IPS-18a (cell line): Measurements from ENCODE around the gene DOCK2.
A peak's percentile ranks its signal among the peaks of the same experiment; 100 is the strongest.

ENCODE experiments used
- H3K27ac ChIP-seq: one replicate; pipeline ENCODE4 v1.5.1; 2013; ENCODE audit warnings: low read length
- H3K27me3 ChIP-seq: one replicate; pipeline ENCODE4 v1.6.1; 2013; ENCODE audit warnings: mild to moderate bottlenecking, low read length; ENCODE audit not compliant: control insufficient read depth, insufficient read depth
- H3K36me3 ChIP-seq: one replicate; pipeline ENCODE4 v1.6.1; 2013; ENCODE audit warnings: low read depth, low read length; ENCODE audit not compliant: control insufficient read depth
- H3K4me1 ChIP-seq: one replicate; pipeline ENCODE4 v1.6.1; 2013; ENCODE audit warnings: low read depth, low read length; ENCODE audit not compliant: control insufficient read depth
- H3K4me3 ChIP-seq: one replicate; pipeline ENCODE4 v1.5.1; 2013; ENCODE audit warnings: low read length
- H3K9ac ChIP-seq: one replicate; pipeline ENCODE4 v1.6.1; 2013; ENCODE audit warnings: mild to moderate bottlenecking, low read length, moderate library complexity
- H3K9me3 ChIP-seq: one replicate; pipeline ENCODE4 v1.6.1; 2013; ENCODE audit warnings: low read depth, low read length; ENCODE audit not compliant: control insufficient read depth

The DOCK2 gene

DNA sequence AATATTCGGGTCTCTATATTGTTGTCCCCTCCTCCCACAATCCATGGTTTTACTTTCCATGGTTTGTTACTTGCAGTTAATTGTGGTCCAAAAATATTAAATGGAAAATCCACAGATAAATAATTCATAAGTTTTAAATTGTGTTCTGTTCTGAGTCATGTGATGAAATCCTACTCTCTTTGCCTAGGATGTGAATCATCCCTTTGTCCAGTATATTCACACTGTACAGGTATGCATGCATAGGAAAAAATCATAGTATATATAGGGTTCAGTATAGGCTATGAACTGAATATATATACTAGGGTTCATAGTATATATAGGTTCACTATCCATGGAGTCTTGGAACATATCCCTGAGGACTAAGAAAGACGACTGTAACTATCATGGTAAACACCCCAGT lies 323.6 kb downstream of the DOCK2 start:
- H3K4me1 ChIP-seq = peaks cover 5% of the 10 kb centered on the region
- H3K27me3 ChIP-seq = no peaks in the 10 kb centered on the region
- H3K9ac ChIP-seq = no peak overlapping the region
- H3K4me3 ChIP-seq = no peak overlapping the region
- H3K27ac ChIP-seq = no peak overlapping the region
- no peaks in the 10 kb centered on the region for H3K36me3 ChIP-seq
- no peaks in the 10 kb centered on the region for H3K9me3 ChIP-seq

DNA sequence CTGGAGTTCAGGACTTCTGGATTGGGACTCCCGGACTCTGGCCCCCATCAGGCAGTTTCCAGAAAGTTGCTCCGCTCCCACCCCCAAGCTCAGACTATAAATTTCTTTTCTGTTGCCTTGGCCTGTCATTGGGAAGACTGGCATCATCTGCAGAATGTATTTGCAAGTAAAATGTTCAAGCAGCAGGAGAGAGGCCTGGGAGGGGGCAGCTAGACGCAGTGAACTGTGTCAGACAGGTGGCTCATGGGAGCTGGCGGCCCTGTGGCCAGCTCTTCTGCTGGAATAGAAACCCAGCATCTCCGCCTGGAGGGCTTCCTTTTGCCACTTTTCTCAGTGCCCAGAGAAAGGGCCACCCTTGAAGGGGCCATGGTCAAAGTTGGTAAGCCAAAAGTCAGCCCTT lies 327.2 kb downstream of the DOCK2 start:
- Histone ChIP-seq H3K9ac (no peak overlapping the region), H3K4me3 (no peak overlapping the region), H3K36me3 (no peaks in the 10 kb centered on the region), H3K4me1 (peaks cover 5% of the 10 kb centered on the region), H3K9me3 (no peaks in the 10 kb centered on the region), H3K27ac (no peak overlapping the region), H3K27me3 (no peaks in the 10 kb centered on the region)

DNA sequence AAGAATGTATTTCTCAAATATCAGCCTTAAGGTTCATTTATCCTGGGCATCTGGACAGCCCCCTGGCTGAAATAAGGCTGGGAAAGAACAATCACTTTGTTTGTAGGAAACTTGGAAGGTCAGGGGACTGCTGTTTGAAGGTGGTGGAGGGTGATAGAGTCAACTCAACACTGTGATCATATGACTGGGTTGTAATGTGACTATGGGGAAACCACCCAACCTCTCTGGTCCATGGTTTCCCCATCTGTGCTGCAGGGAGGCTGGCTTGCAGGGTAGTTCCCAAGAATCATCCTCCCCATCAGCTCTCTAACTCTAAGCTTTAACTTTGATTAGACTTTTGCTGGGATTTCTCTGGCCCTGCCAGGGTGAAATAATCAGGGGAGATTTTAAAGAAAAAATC lies 333.3 kb downstream of the DOCK2 start:
- no peaks in the 10 kb centered on the region for H3K36me3 ChIP-seq
- no peak overlapping the region for H3K27ac ChIP-seq
- no peak overlapping the region for H3K4me3 ChIP-seq
- H3K9ac ChIP-seq = no peak overlapping the region
- H3K27me3 ChIP-seq = no peaks in the 10 kb centered on the region
- H3K9me3 ChIP-seq = no peaks in the 10 kb centered on the region
- H3K4me1 ChIP-seq = peaks cover 9% of the 10 kb centered on the region

DNA sequence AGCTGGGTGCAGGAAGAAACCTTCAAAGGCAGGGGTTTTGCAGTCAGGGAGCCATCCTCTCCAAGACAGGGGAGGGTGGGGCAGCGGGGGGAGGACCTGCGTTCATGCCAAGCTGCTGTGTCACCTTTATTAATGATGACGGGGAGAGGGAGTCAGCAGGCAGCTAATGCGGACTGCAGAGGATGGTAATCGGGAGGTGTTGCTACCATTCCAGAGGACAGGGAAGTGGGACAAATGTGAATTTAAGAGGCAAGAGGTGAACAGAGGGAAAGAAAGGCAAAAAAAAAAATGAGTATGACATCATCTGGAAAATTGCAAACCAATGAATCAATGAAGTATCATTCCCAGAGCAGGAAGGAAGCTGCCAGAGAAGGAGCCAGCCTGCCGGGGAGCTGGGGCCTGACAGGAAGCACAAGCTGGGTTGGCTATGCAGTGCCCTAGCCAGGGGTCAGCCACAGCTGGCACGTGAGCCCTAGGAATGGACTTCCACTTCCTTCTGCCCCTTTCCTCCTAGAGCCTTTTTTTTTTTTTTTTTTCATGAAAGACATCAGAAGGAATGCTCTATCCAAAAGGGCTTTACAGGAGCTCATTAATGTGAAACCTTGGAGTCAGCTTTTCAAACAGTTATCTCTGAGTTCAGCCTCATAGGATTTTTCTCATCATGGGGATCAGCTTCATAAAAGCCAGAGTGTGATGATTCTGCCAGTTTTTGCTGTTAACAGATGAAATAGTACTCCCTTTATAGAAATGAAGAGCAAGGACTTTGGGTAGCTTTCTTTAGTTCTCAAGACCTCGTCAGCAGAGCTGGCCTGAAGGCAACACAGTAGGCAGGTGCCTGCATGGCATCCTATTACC lies 334.1 kb downstream of the DOCK2 start:
- H3K4me3 ChIP-seq = no peak overlapping the region
- H3K4me1 ChIP-seq = peaks cover 9% of the 10 kb centered on the region
- H3K36me3 ChIP-seq = no peaks in the 10 kb centered on the region
- no peak overlapping the region for H3K27ac ChIP-seq
- no peaks in the 10 kb centered on the region for H3K27me3 ChIP-seq
- no peaks in the 10 kb centered on the region for H3K9me3 ChIP-seq
- no peak overlapping the region for H3K9ac ChIP-seq

DNA sequence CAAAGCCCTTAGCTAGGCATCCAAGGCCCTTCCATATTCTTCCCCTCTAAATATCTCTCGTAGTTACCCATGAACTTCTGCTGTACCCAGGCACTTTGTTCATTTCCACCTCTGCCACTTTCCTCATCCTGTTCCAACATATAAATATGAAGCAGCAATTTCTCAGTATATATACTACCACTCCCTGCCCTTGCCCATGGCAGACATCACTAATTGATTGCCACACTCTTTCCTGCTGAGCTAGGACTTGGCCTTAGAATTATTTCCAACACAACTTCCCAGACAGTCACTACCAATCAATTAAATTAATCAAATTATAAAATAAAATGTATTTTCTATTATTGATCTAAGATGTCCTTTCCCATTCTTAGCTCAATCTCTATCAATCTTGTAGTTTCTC lies 334.7 kb downstream of the DOCK2 start:
- no peaks in the 10 kb centered on the region for H3K36me3 ChIP-seq
- peaks cover 12% of the 10 kb centered on the region for H3K4me1 ChIP-seq
- H3K27ac ChIP-seq = no peak overlapping the region
- H3K9me3 ChIP-seq = no peaks in the 10 kb centered on the region
- no peak overlapping the region for H3K4me3 ChIP-seq
- no peak overlapping the region for H3K9ac ChIP-seq
- peaks cover 3% of the 10 kb centered on the region for H3K27me3 ChIP-seq

DNA sequence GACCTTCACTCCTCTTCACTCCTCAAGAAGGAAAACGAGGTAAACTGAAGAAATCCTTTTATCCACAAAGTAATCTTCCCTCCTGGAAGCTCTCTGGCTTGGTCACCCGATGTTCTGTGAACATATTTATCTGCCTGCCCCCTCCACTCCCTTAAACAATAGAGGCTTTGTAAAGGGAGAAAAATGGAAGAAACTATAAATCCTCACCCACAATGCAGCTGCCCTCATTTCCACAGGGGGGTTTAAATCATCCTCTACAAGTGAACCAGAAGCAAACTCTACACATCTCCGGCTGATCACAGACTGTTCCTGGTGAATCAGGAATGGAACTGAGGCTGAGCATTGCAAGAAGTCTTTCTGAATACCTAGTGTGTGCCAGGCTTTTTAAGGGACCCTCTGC lies 336.0 kb downstream of the DOCK2 start:
- Histone ChIP-seq H3K27ac (no peak overlapping the region), H3K9me3 (no peaks in the 10 kb centered on the region), H3K4me3 (no peak overlapping the region), H3K36me3 (no peaks in the 10 kb centered on the region), H3K4me1 (peaks cover 25% of the 10 kb centered on the region), H3K9ac (no peak overlapping the region), H3K27me3 (peaks cover 16% of the 10 kb centered on the region)

DNA sequence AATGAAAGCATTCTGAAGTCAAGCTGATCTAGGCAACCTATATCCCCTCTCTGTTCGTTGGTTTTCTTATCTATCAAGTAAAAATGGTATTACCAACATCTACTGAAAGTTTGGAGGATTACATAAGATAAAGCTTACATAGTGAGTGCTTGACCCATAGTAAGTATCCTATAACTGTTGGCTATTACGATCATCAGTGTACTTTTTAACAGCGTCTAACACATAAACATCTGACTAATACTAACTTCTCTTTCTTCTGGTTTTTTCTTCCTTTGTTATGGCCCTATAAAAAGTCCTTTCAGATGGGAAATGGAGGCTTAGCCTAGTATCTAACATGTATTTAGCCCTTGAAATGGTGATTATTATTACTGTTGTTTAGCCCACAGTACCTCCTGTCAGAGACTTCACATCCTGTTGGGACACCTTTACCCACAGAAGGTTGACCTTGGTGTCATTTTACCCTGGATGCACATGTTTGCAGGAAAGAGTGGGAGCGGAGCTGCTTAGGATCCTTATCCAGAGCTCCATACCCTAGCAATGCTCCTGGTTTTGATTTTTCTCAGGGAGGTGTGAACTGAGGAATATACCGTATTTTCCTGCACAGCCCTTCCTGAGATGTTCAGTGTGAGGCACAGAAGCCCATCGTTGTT lies 337.2 kb downstream of the DOCK2 start:
- peaks cover 27% of the 10 kb centered on the region for H3K27me3 ChIP-seq
- H3K9me3 ChIP-seq = no peaks in the 10 kb centered on the region
- H3K9ac ChIP-seq = no peak overlapping the region
- H3K36me3 ChIP-seq = no peaks in the 10 kb centered on the region
- H3K27ac ChIP-seq = no peak overlapping the region
- H3K4me1 ChIP-seq = peaks cover 34% of the 10 kb centered on the region
- H3K4me3 ChIP-seq = no peak overlapping the region

DNA sequence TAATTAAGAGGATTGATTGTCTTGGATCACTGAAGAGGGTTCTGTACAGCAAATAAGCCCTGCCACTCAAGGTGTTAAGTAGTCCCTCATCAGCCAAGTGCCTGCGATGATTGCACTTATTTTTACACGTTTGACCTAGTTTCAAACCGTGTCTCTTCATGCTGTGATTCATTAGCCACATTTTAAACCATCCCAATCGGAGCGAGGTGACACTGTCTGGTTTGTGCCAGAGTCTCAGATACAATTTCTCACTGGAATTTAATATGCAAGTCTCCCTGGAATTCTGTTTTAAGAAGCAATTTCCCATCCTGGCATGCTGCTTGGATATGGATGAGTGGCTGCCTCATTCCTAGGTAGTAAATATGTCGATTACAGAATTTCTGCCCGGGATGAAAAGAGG lies 341.6 kb downstream of the DOCK2 start:
- peaks cover 33% of the 10 kb centered on the region for H3K27me3 ChIP-seq
- no peaks in the 10 kb centered on the region for H3K36me3 ChIP-seq
- no peaks in the 10 kb centered on the region for H3K9me3 ChIP-seq
- H3K27ac ChIP-seq = no peak overlapping the region
- H3K9ac ChIP-seq = no peak overlapping the region
- peaks cover 42% of the 10 kb centered on the region for H3K4me1 ChIP-seq
- H3K4me3 ChIP-seq = peak overlapping the region; percentile 61

DNA sequence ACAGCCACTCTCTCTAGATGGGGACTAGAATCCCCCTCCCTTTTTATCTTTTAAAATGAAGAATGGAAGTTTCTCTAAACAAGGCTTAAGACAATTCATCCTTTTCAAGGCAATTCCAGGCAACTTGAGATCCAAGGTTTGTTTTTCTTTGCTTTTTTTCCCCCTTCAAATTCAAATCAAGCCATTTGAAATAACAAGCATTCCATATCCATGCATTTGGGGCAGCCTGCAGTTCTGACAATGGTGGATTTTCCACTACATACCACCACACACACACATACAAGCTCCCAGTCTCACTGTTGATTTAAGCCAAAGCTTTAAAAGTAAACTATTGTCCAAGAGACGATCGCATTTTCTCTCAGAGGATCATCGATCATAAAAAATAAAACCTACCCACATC lies 342.8 kb downstream of the DOCK2 start:
- Histone ChIP-seq H3K27ac (no peak overlapping the region), H3K9ac (peak overlapping the region; percentile 30), H3K4me1 (peaks cover 42% of the 10 kb centered on the region), H3K4me3 (peak overlapping the region; percentile 61), H3K9me3 (no peaks in the 10 kb centered on the region), H3K27me3 (peaks cover 33% of the 10 kb centered on the region), H3K36me3 (no peaks in the 10 kb centered on the region)

DNA sequence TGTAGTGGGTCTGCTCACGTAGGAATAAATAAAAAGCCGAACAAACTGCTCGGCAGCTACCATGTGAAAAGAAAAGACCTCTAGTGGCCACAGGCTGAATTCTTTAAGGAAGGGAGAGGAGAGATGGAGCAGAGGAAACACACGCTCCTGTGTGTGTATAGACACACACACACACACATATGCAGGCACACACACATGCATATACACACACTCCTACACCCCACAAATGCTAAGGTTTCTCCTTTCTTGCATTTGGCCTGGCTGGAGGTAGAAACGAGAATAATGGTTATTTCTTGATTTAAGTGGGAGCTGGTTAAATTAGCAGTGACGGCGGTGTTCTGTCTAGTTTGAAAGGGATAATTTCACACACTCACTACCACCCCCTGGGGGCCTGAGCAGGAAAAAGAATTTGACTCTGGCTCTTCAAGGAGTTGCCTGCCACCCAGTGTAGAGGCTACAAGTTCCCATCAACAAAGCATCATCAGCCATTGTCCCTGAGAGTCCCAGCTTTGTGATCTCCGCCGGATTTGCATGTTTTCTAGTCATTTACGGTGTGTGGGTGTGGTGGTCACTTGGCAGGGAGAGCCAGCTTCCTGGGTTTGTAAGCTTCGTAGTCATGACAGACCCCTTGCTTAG lies 343.5 kb downstream of the DOCK2 start, which contains the start of gene INSYN2B:
INSYN2B (minus strand) TSS at position 78 of the 636 bp plus-strand sequence. CDS start 96,597 bp downstream, outside the sequence.
- peaks cover 33% of the 10 kb centered on the region for H3K27me3 ChIP-seq
- H3K4me3 ChIP-seq = peak within 1 kb of the TSS; percentile 61
- peak within 1 kb of the TSS; percentile 30 for H3K9ac ChIP-seq
- H3K36me3 ChIP-seq = no peaks in the 10 kb centered on the region
- H3K4me1 ChIP-seq = peaks cover 42% of the 10 kb centered on the region
- no peaks in the 10 kb centered on the region for H3K9me3 ChIP-seq
- no peak within 1 kb of the TSS for H3K27ac ChIP-seq

DNA sequence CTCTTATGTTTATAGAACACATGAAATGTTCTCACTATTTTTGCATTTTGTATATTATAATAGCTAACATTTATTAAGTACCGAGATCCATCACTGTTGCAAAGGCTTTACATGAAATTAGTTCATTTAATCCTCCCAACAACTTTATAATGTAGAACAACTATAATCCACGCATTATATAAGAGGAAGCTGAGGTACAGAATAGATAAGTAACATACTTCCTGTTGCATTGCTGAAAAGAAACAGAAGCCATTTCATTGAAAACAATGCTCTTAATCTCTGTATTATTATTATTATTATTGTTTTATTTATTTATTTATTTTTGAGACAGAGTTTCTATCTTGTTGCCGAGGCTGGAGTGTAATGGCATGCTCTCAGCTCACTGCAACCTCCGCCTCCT lies 351.1 kb downstream of the DOCK2 start:
- H3K4me1 ChIP-seq = no peaks in the 10 kb centered on the region
- no peak overlapping the region for H3K9ac ChIP-seq
- H3K27me3 ChIP-seq = no peaks in the 10 kb centered on the region
- H3K27ac ChIP-seq = no peak overlapping the region
- no peak overlapping the region for H3K4me3 ChIP-seq
- no peaks in the 10 kb centered on the region for H3K36me3 ChIP-seq
- H3K9me3 ChIP-seq = no peaks in the 10 kb centered on the region
